Measurements from ENCODE around the gene ZFAND5. TPM values are rescaled to one million over a fixed set of nuclear protein-coding genes. Genes with fewer than 3 reads are reported as not detected.

ZFAND5 gene
- total RNA-seq, 1 experiment from 2014 or later: 185 TPM

GRCh38 chr9:72377041-72377440, 12.0 kb upstream of the ZFAND5 start:
- ChIA-PET POLR2A (no interaction called here), CTCF (no interaction called here)
- in situ Hi-C loops (cut with HindIII; ENCODE audit: low pct_unique_long_range_greater_than_20kb, low sequenced_read_pairs): no loop called here
- H3K36me3 ChIP-seq (ENCODE audit: control insufficient read depth, insufficient read depth, low read length): no peaks in the 10 kb centered on the region
- no peak overlapping the region for H3K27ac ChIP-seq (ENCODE audit: low read length)
- H3K9me3 ChIP-seq (ENCODE audit: control insufficient read depth, insufficient read depth, low read depth, low read length): no peaks in the 10 kb centered on the region
- H3K4me1 ChIP-seq (ENCODE audit: control insufficient read depth, insufficient read depth, low read length): no peaks in the 10 kb centered on the region
- H3K27me3 ChIP-seq (ENCODE audit: control insufficient read depth, insufficient read depth, low read length): no peaks in the 10 kb centered on the region
- ATAC-seq: no peak
- DNase-seq (ENCODE audit: low read depth, low spot score): no peak
- TF ChIP-seq SIN3A (IDR thresholded peaks at IDR 0.05; ENCODE audit: borderline replicate concordance, insufficient read depth, low read depth, low read length) (no peak), TCF7L2 (IDR thresholded peaks at IDR 0.05; ENCODE audit: low read depth, low read length) (no peak), REST (IDR thresholded peaks at IDR 0.05; ENCODE audit: insufficient read depth in 1 of 2, low read depth in 2 of 2, low read length in 1 of 2) (no peak), POLR2AphosphoS5 (IDR thresholded peaks at IDR 0.05; ENCODE audit: low read depth, low read length) (no peak)
- TF ChIP-seq, protein P1, sequence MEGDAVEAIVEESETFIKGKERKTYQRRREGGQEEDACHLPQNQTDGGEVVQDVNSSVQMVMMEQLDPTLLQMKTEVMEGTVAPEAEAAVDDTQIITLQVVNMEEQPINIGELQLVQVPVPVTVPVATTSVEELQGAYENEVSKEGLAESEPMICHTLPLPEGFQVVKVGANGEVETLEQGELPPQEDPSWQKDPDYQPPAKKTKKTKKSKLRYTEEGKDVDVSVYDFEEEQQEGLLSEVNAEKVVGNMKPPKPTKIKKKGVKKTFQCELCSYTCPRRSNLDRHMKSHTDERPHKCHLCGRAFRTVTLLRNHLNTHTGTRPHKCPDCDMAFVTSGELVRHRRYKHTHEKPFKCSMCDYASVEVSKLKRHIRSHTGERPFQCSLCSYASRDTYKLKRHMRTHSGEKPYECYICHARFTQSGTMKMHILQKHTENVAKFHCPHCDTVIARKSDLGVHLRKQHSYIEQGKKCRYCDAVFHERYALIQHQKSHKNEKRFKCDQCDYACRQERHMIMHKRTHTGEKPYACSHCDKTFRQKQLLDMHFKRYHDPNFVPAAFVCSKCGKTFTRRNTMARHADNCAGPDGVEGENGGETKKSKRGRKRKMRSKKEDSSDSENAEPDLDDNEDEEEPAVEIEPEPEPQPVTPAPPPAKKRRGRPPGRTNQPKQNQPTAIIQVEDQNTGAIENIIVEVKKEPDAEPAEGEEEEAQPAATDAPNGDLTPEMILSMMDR (IDR thresholded peaks at IDR 0.05): no peak
- intact Hi-C loops (cut with micrococcal nuclease; ENCODE audit: unreplicated experiment): no loop called here
- no peak overlapping the region for H3K4me3 ChIP-seq (ENCODE audit: low read depth in 2 of 2, low read length in 2 of 2)
- no TSS peak for BruUV-seq (replicated peaks)

DNA sequence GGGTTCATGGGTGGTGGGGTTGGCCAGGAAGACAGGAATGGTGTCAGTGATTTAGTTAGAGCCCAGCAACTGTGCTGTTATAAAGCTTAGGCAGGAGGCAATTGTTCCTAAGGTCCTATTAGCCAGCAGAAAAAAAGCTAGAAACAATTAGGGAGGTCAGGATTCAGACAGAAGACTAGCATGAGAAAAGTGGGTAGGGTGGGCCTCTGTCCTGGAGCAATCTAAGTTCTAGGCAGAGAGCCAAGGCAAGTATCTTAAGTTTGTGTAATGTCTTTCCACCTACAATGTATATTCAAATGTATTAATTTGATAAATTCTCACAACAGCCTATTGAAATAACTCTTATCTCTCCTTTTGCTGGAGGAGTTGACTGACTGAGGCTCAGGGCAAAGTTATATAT, 6.1 kb upstream of the ZFAND5 start:
- no TSS peak for BruUV-seq (replicated peaks)
- H3K9me3 ChIP-seq (ENCODE audit: control insufficient read depth, insufficient read depth, low read depth, low read length): no peaks in the 10 kb centered on the region
- CTCF ChIA-PET: no interaction called here
- no peaks in the 10 kb centered on the region; the same call in 1 of the 2 replicates for H3K4me1 ChIP-seq (ENCODE audit: control insufficient read depth, insufficient read depth, low read length)
- in situ Hi-C loops (cut with HindIII; ENCODE audit: low pct_unique_long_range_greater_than_20kb, low sequenced_read_pairs): no loop called here
- H3K36me3 ChIP-seq (ENCODE audit: control insufficient read depth, insufficient read depth, low read length): no peaks in the 10 kb centered on the region
- intact Hi-C loops (cut with micrococcal nuclease; ENCODE audit: unreplicated experiment): no loop called here
- DNase-seq (ENCODE audit: low read depth, low spot score): no peak
- ATAC-seq: no peak
- no peaks in the 10 kb centered on the region for H3K27me3 ChIP-seq (ENCODE audit: control insufficient read depth, insufficient read depth, low read length)
- H3K27ac ChIP-seq (ENCODE audit: low read length): no peak overlapping the region
- H3K4me3 ChIP-seq (ENCODE audit: low read depth in 2 of 2, low read length in 2 of 2): no peak overlapping the region
- TF ChIP-seq REST (IDR thresholded peaks at IDR 0.05; ENCODE audit: insufficient read depth in 1 of 2, low read depth in 2 of 2, low read length in 1 of 2): no peak
- TF ChIP-seq SIN3A (IDR thresholded peaks at IDR 0.05; ENCODE audit: borderline replicate concordance, insufficient read depth, low read depth, low read length): no peak
- no peak for TF ChIP-seq POLR2AphosphoS5 (IDR thresholded peaks at IDR 0.05; ENCODE audit: low read depth, low read length)
- TF ChIP-seq TCF7L2 (IDR thresholded peaks at IDR 0.05; ENCODE audit: low read depth, low read length): no peak
- TF ChIP-seq, protein P1 (IDR thresholded peaks at IDR 0.05): no peak
- POLR2A ChIA-PET: interaction anchor here (0.6 kb wide), 1 partner anchor 69 kb away, joined by 4 read pairs; no protein-coding TSS in a partner anchor
